ENCODE data around the gene MC4R.

GRCh38 chr18:60377778-60378469 is 5.3 kb upstream of the MC4R start:
- no peak for TF ChIP-seq POLR2A (IDR thresholded peaks at IDR 0.05)
- no peak for TF ChIP-seq CTCF (IDR thresholded peaks at IDR 0.05)
